ENCODE measurements around the gene MBTPS1.

MBTPS1 gene

DNA sequence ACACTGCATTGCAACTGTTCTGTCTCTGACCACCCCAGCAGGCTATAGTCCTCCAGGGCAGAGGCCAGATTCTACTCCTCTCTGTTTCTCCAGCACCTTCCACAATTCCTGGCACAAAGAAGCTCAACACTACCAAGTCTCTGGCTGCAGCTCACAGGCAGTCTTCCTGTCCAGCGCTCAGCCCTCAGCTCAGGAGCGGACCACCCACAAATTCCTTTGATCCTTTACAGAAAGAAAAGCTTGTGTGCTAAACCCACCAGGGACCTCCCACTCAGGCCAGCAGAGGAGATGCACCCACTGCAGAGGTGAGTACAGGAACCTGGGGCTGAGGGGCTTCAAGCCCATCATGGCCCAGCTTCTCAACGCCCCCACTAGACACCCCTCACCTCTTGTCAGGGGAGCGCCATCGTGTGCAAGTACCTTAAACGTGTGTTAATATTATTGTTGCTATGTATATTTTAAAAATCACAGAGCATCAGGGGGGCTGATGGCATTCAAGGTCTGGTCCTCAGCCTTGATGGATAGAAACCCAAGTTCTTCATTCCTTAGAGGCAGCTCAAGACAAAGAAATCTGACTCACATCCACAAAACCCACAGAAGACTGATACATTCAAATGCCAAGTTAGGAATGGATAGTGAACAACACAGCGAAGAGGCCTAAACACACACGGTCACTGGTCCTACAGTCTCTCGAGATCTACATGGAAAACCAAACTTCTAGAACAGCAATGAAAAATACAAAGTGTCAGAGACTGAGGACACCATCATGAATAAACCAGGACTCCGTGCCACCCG, 19.8 kb upstream of the MBTPS1 start:
- TF ChIP-seq, protein P1, sequence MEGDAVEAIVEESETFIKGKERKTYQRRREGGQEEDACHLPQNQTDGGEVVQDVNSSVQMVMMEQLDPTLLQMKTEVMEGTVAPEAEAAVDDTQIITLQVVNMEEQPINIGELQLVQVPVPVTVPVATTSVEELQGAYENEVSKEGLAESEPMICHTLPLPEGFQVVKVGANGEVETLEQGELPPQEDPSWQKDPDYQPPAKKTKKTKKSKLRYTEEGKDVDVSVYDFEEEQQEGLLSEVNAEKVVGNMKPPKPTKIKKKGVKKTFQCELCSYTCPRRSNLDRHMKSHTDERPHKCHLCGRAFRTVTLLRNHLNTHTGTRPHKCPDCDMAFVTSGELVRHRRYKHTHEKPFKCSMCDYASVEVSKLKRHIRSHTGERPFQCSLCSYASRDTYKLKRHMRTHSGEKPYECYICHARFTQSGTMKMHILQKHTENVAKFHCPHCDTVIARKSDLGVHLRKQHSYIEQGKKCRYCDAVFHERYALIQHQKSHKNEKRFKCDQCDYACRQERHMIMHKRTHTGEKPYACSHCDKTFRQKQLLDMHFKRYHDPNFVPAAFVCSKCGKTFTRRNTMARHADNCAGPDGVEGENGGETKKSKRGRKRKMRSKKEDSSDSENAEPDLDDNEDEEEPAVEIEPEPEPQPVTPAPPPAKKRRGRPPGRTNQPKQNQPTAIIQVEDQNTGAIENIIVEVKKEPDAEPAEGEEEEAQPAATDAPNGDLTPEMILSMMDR (IDR thresholded peaks at IDR 0.05; ENCODE audit: extremely low read depth, missing control alignments), result no peak
- no peak for DNase-seq (ENCODE audit: low spot score)

DNA sequence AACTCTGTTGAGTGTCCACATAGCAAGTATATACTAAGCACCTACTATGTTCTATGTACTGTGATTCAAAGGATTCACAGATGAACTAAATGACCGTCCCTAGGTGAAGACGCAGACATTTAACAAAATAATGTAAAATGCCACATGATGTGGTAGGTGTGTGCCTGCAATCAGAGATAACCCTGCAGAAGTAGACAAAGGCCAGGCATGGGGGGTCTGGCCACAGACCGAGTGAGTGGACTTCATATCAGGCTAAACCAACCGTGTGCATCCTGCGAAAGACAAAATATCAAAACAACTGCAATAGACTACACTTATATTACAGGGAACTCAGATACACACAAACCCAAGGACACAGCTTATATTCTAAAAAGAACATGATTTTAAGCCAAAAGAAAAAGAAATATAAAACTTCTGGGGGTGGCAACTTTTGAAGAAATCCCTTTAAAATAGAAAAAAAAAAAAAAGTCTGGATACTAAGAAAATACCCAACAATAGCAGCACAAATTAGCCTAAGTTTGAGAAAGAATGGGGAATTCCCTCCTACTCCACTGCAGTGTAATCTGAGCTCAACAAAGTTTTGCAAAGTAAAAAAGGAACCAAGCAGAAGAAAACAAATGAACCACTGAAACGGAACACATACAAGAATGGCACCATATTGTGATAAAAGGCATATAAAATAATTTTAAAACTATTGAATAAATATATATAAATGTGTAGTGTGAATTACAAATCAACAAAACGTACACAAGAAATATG, 16.0 kb upstream of the MBTPS1 start:
- TF ChIP-seq, protein P1 (IDR thresholded peaks at IDR 0.05; ENCODE audit: extremely low read depth, missing control alignments), result no peak
- DNase-seq (ENCODE audit: low spot score), result peak; percentile 39

DNA sequence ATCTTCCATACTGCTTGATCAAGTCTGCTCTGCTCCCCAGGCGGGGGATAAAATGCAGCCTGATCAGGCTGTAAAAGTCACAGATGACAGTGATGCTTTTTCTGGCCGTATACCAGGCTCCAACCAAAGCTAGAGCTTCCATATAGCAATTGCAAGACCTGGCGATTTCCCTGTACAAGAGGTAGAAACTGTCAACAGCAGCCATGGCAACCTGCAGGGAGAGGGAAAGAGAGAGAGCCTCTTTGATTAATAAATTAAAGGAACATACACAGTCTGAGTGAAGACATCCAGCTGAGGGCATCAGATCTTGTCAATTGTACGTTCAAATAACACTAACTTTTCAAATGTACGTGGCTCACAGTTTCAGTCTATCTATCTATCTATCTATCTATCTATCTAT, 14.4 kb upstream of the MBTPS1 start:
- TF ChIP-seq, protein P1 (IDR thresholded peaks at IDR 0.05; ENCODE audit: extremely low read depth, missing control alignments), result no peak
- no peak for DNase-seq (ENCODE audit: low spot score)

DNA sequence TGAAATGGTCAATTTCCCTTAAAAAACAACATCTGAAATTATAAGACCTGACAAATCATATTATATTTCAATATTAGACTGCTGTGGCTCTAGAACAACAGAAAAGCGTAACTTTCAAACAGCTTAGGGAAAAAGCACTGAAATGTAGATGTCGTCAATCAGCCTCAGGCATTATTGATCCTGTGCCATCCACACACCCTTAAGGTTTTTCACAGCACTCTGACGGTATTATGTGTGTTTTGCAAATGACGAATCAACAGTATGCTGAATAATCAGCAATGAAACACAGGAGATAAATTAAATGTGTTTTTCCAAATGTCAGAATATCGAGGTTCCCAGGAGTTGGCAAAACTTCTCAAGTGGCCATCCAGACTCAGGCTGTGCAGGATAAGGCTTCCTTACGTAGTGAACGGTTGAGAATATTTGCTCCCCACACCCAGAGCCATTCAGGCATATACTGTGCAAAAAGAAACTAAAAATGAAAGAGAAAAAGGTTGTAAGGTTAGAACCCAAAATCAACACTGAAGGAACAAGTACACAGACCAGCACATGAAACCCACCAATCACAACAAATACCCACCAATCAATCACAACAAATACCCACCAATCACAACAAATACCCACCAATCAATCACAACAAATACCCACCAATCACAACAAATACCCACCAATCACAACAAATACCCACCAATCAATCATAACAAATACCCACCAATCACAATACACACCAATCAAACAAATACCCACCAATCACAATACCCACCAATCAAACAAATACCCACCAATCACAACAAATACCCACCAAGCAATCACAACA, 7.7 kb upstream of the MBTPS1 start:
- TF ChIP-seq, protein P1 (IDR thresholded peaks at IDR 0.05; ENCODE audit: extremely low read depth, missing control alignments), result no peak
- no peak for DNase-seq (ENCODE audit: low spot score)

DNA sequence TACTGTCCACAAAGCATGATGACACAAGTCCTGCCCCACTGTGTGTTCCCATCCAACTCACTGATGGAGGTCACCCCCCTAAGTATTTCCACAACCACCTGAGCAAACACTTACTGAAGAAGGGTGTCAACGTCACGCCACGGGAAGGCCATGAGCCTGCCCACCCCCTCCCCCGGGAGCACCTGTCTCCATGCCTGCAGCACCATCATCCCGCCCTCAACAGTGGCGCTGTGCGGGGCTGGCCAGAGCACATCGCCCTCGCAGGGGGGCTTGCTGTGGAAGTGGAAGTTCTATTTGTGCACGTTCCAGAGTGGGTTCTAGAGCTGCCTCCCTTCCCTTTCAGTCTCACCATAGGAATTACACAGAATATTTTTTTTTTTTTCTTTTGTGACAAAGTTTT, 4.3 kb upstream of the MBTPS1 start:
- no peak for DNase-seq (ENCODE audit: low spot score)
- TF ChIP-seq, protein P1 (IDR thresholded peaks at IDR 0.05; ENCODE audit: extremely low read depth, missing control alignments), result no peak

DNA sequence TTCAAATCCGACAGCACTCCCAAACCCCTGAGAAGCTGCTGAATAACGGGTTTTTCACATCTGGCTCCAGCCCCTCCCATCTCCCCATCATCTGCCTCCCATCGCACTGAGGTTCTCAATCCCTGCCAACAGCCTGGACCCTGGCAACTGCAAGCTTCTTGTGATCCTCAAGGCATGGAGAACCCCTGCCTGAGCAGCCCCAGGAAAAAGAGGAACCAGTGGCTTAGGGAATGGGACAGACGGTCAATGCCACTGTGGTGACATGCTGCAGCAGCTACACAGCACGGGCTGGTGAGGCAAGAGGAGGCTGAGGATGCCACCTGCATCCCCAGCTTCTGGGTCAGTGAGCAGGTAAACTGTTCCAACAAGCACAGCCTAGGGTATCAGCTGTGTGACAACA, 3.3 kb upstream of the MBTPS1 start:
- TF ChIP-seq, protein P1 (IDR thresholded peaks at IDR 0.05; ENCODE audit: extremely low read depth, missing control alignments), result no peak
- DNase-seq (ENCODE audit: low spot score), result no peak

Measured in GM20000 (cell line).